Peyer's patch (tissue), 4 donors: Measurements from ENCODE around the gene CNOT9. TPM values are rescaled to one million over a fixed set of nuclear protein-coding genes. Genes with fewer than 3 reads are reported as not detected.

Experiments
- DNase-seq, 3 donors: peaks; one replicate each; pipeline ENCODE4 v3.0.0-alpha.2; 2017 to 2019
- H3K27ac ChIP-seq, 4 donors: fragments of 200-600 bp; sonication (generic); one replicate each; pipeline ENCODE4 v1.5.1; 2016 to 2019
- H3K27me3 ChIP-seq, 2 donors: fragments of 200-600 bp; sonication (generic); one replicate each; pipeline ENCODE4 v1.5.1; 2019
- H3K36me3 ChIP-seq, 3 donors: fragments of 200-600 bp; sonication (generic); one replicate each; pipeline ENCODE4 v1.5.1; 2016 to 2019
- H3K4me1 ChIP-seq, 4 donors: fragments of 200-600 bp; sonication (generic); one replicate each; pipeline ENCODE4 v1.5.1; 2016 to 2019
- H3K4me3 ChIP-seq, 4 donors: fragments of 200-600 bp; sonication (generic); 1 replicate in 3 of 4; 2 replicates in 1 of 4; pipeline ENCODE4 v1.5.1; 2016 to 2019; ENCODE audit warnings: mild to moderate bottlenecking in 1 of 4
- H3K9me3 ChIP-seq, 4 donors: fragments of 200-600 bp; sonication (generic); one replicate each; pipeline ENCODE4 v1.5.1; 2016 to 2019; ENCODE audit warnings: mild to moderate bottlenecking in 1 of 4
- POLR2A ChIP-seq, 2 donors: fragments of 450-650 bp; IDR thresholded peaks; one replicate each; pipeline ENCODE4 v1.5.1; 2017; ENCODE audit warnings: antibody characterized with exemption in 2 of 2, mild to moderate bottlenecking in 2 of 2, moderate library complexity in 2 of 2
- total RNA-seq, 4 donors: library from RNA; depleted of rRNA; stranded (reverse); fragments of >200 nt; gene quantifications; one replicate each; pipeline ENCODE4 v1.1.0, GENCODE V29; 2016
- TF ChIP-seq, protein P1 (sequence below), 6 experiments: fragments of 450-650 bp in 4 of 6; fragments of 200-600 bp in 2 of 6; sonication (generic) in 1 of 6; IDR thresholded peaks; one replicate each; pipeline ENCODE4 v1.5.1; 2017 to 2019; ENCODE audit warnings: antibody characterized with exemption in 6 of 6, mild to moderate bottlenecking in 3 of 6, moderate library complexity in 1 of 6

CNOT9 gene
- total RNA-seq, 4 donors from 2014 or later: 27.2 to 54.2 (median 51.5) TPM

DNA sequence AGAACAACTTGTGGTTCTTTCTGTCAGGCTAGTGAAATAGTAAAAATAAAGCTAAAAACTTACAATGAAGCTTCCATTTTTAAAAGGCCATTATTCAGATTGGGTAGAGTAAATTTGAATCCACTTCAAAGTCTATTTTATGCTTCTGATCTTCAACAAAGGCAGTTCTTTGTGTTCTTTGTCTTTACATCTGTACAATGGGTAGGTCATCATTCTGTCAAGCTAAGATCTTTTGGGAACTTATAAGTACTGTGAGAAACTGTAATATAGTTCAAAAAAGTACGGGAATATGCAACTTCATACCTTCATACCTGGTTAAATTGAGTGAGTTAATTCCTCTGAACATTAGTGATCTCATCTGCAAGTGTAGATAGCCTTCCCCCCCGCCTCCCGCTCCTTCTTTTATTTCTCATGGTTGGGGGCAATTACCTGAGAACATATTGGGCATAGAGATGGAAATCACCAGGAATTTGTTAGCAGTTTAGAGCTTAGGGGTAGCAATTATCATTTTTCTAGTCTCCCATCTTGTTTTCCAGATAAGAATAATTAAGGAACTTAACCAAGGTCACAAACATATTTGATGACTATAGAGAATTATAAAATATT, 9.7 kb downstream of the CNOT9 start:
- peaks cover 0 to 39% (median 0%) of the 10 kb centered on the region in 3 donors for H3K36me3 ChIP-seq
- no peaks in the 10 kb centered on the region for H3K4me1 ChIP-seq

GRCh38 chr2:218582076-218582475, 13.4 kb downstream of the CNOT9 start:
- Histone ChIP-seq H3K27ac (no peak overlapping the region), H3K9me3 (no peaks in the 10 kb centered on the region), H3K4me1 (no peaks in the 10 kb centered on the region), H3K27me3 (no peaks in the 10 kb centered on the region), H3K4me3 (no peak overlapping the region), H3K36me3 (peaks cover 0 to 64% (median 0%) of the 10 kb centered on the region in 3 donors)
- TF ChIP-seq, protein P1, sequence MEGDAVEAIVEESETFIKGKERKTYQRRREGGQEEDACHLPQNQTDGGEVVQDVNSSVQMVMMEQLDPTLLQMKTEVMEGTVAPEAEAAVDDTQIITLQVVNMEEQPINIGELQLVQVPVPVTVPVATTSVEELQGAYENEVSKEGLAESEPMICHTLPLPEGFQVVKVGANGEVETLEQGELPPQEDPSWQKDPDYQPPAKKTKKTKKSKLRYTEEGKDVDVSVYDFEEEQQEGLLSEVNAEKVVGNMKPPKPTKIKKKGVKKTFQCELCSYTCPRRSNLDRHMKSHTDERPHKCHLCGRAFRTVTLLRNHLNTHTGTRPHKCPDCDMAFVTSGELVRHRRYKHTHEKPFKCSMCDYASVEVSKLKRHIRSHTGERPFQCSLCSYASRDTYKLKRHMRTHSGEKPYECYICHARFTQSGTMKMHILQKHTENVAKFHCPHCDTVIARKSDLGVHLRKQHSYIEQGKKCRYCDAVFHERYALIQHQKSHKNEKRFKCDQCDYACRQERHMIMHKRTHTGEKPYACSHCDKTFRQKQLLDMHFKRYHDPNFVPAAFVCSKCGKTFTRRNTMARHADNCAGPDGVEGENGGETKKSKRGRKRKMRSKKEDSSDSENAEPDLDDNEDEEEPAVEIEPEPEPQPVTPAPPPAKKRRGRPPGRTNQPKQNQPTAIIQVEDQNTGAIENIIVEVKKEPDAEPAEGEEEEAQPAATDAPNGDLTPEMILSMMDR (IDR thresholded peaks at IDR 0.05): no peak
- no peak for TF ChIP-seq POLR2A (IDR thresholded peaks at IDR 0.05)
- DNase-seq: no peak

More for the DNA sequence above, 9.7 kb downstream of the CNOT9 start:
- Histone ChIP-seq H3K27me3 (no peaks in the 10 kb centered on the region), H3K9me3 (no peaks in the 10 kb centered on the region), H3K4me3 (no peak overlapping the region), H3K27ac (no peak overlapping the region)
- no peak for TF ChIP-seq POLR2A (IDR thresholded peaks at IDR 0.05)
- TF ChIP-seq, protein P1 (IDR thresholded peaks at IDR 0.05): no peak
- DNase-seq: no peak

DNA sequence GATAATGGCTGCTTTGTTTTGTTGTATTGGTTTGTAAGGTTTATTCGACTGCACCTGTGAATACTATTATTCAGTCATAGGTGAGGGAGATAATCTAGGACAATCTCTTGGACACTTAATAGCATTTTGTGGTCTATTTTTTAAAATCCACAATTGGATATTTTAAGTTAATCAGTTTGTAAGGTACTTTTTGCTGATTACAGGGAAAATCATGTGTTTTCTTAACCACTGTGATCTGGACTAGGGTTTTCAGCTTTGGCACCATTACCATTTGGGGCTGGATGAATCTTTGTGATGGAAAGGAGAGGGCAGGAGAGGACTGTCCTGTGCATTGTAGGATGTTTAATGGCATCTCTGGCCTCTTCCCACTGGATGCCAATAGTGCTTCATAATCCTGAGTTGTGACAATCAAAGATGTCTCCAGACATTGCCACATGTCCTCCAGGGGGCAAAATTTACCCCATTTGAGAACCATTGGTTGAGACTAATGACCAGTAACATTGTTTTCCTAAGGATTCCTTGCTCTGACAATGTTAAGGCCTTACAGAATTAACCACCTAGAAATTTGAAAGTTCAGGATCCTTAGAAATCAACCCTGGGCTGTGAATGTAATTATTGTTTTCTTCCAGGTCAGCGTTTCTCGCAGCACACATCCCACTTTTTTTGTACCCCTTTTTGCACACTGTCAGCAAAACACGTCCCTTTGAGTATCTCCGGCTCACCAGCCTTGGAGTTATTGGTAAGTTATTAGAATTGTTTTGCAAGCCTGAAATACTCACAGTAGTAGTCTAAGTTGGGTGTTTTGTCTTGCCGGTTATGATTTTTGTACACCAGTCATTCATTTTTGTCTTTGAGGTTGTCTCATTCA, 15.6 kb downstream of the CNOT9 start:
- H3K4me3 ChIP-seq: no peak overlapping the region
- no peak for DNase-seq
- H3K27ac ChIP-seq: no peak overlapping the region
- TF ChIP-seq, protein P1 (IDR thresholded peaks at IDR 0.05): no peak
- TF ChIP-seq POLR2A (IDR thresholded peaks at IDR 0.05): no peak
- peaks cover 0 to 80% (median 0%) of the 10 kb centered on the region in 3 donors for H3K36me3 ChIP-seq
- H3K9me3 ChIP-seq: no peaks in the 10 kb centered on the region
- H3K27me3 ChIP-seq: no peaks in the 10 kb centered on the region
- H3K4me1 ChIP-seq: no peaks in the 10 kb centered on the region

GRCh38 chr2:218585541-218585940, 16.9 kb downstream of the CNOT9 start:
- TF ChIP-seq POLR2A (IDR thresholded peaks at IDR 0.05): no peak
- TF ChIP-seq, protein P1 (IDR thresholded peaks at IDR 0.05): no peak
- Histone ChIP-seq H3K4me1 (no peaks in the 10 kb centered on the region), H3K4me3 (no peak overlapping the region), H3K27me3 (no peaks in the 10 kb centered on the region), H3K9me3 (no peaks in the 10 kb centered on the region), H3K36me3 (peaks cover 0 to 90% (median 0%) of the 10 kb centered on the region in 3 donors), H3K27ac (no peak overlapping the region)
- DNase-seq: no peak

GRCh38 chr2:218605432-218605831, 36.8 kb downstream of the CNOT9 start:
- no peaks in the 10 kb centered on the region for H3K9me3 ChIP-seq
- no peak for TF ChIP-seq POLR2A (IDR thresholded peaks at IDR 0.05)
- TF ChIP-seq, protein P1 (IDR thresholded peaks at IDR 0.05): no peak
- peaks cover 0 to 10% (median 0%) of the 10 kb centered on the region in 4 donors for H3K4me1 ChIP-seq
- H3K27ac ChIP-seq: no peak overlapping the region
- no peak overlapping the region for H3K4me3 ChIP-seq
- no peaks in the 10 kb centered on the region for H3K36me3 ChIP-seq
- DNase-seq: no peak
- H3K27me3 ChIP-seq: no peaks in the 10 kb centered on the region
